Measurements from ENCODE around the gene ATXN10. TPM values are rescaled to one million over a fixed set of nuclear protein-coding genes. Genes with fewer than 3 reads are reported as not detected.

Gene ATXN10
- total RNA-seq, 1 donor from 2014 or later, result 232 TPM

GRCh38 chr22:45887202-45888131 is 215.8 kb downstream of the ATXN10 start:
- Mint-ChIP-seq H3K36me3 (ENCODE audit: low read depth) (no peaks in the 10 kb centered on the region), H3K4me3 (no peak overlapping the region), H3K4me1 (peaks cover 18% of the 10 kb centered on the region), H3K9me3 (no peaks in the 10 kb centered on the region), H3K27me3 (ENCODE audit: low read depth) (no peaks in the 10 kb centered on the region), H3K27ac (ENCODE audit: unreplicated experiment) (no peak overlapping the region)
- TF ChIP-seq CTCF (conservative IDR thresholded peaks at IDR 0.05), result no peak
- DNase-seq (ENCODE audit: low read depth, low spot score), result no peak

GRCh38 chr22:45888221-45889092 is 216.8 kb downstream of the ATXN10 start:
- Mint-ChIP-seq H3K4me1 (peaks cover 18% of the 10 kb centered on the region), H3K27me3 (ENCODE audit: low read depth) (no peaks in the 10 kb centered on the region), H3K36me3 (ENCODE audit: low read depth) (no peaks in the 10 kb centered on the region), H3K27ac (ENCODE audit: unreplicated experiment) (peak overlapping the region; percentile 83), H3K9me3 (no peaks in the 10 kb centered on the region), H3K4me3 (no peak overlapping the region)
- DNase-seq (ENCODE audit: low read depth, low spot score), result no peak
- no peak for TF ChIP-seq CTCF (conservative IDR thresholded peaks at IDR 0.05)

DNA sequence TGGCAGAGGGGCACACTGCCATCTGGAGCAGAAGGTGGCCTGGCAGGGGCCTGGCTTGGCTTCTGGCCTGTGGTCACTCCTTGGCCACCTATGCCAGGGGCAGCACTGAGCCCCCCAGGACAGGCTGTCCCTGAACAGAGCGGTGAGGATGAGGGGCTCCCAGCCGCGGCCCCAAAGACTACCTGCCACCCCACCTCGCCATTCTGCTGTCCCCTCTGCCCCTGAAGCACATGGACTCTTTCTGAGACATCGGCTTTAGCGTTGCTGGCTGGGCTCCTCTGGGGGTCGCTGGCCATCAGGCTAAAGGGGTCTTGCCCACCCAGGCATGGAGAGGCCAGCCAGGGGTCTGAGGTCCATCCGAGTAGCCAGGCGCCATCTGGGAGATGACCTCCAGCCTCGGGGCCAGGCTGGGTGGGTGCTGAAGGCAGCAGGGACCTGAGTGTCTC is 217.5 kb downstream of the ATXN10 start:
- Mint-ChIP-seq H3K27me3 (ENCODE audit: low read depth) (no peaks in the 10 kb centered on the region), H3K36me3 (ENCODE audit: low read depth) (no peaks in the 10 kb centered on the region), H3K27ac (ENCODE audit: unreplicated experiment) (peak overlapping the region; percentile 67), H3K9me3 (no peaks in the 10 kb centered on the region), H3K4me3 (no peak overlapping the region), H3K4me1 (peaks cover 18% of the 10 kb centered on the region)
- no peak for TF ChIP-seq CTCF (conservative IDR thresholded peaks at IDR 0.05)
- no peak for DNase-seq (ENCODE audit: low read depth, low spot score)

- Mint-ChIP-seq H3K27me3 (ENCODE audit: low read depth) (no peaks in the 10 kb centered on the region), H3K27ac (ENCODE audit: unreplicated experiment) (peak overlapping the region; percentile 67), H3K36me3 (ENCODE audit: low read depth) (no peaks in the 10 kb centered on the region), H3K4me3 (peak overlapping the region; percentile 67), H3K4me1 (peaks cover 18% of the 10 kb centered on the region), H3K9me3 (no peaks in the 10 kb centered on the region)
- DNase-seq (ENCODE audit: low read depth, low spot score), result peak; percentile 53
- no peak for TF ChIP-seq CTCF (conservative IDR thresholded peaks at IDR 0.05)
These were observed 218.1 kb downstream of the ATXN10 start for GRCh38 chr22:45889539-45890350.

DNA sequence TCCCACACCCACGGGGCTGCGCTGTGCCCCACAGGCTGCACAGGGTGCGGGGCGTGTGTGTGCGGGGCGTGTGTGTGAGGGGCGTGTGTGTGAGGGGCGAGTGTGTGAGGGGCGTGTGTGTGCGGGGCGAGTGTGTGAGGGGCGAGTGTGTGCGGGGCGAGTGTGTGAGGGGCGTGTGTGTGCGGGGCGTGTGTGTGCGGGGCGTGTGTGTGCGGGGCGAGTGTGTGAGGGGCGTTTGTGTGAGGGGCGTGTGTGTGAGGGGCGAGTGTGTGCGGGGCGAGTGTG is 218.7 kb downstream of the ATXN10 start:
- DNase-seq (ENCODE audit: low read depth, low spot score), result no peak
- Mint-ChIP-seq H3K4me1 (peaks cover 18% of the 10 kb centered on the region), H3K27me3 (ENCODE audit: low read depth) (no peaks in the 10 kb centered on the region), H3K36me3 (ENCODE audit: low read depth) (no peaks in the 10 kb centered on the region), H3K4me3 (no peak overlapping the region), H3K9me3 (no peaks in the 10 kb centered on the region), H3K27ac (ENCODE audit: unreplicated experiment) (peak overlapping the region; percentile 27)
- TF ChIP-seq CTCF (conservative IDR thresholded peaks at IDR 0.05), result no peak
